Colonic mucosa (tissue), 4 donors: ENCODE results near the gene NANOS1. TPM values are rescaled to one million over a fixed set of nuclear protein-coding genes. Genes with fewer than 3 reads are reported as not detected.
"Not testable (repeated sequence)": the region's sequence is repeated elsewhere in the genome, so short reads cannot be mapped to it uniquely, and the experiment has no call there.

ENCODE experiments used
- DNase-seq: peaks from one replicate; pipeline ENCODE4 v3.0.0-alpha.2; 2020
- H3K27ac ChIP-seq: fragments of 200-600 bp; one replicate; pipeline ENCODE4 v1.8.0; 2021
- H3K27me3 ChIP-seq: fragments of 200-600 bp; one replicate; pipeline ENCODE4 v1.8.0; 2021
- H3K36me3 ChIP-seq: fragments of 200-600 bp; one replicate; pipeline ENCODE4 v1.8.0; 2021
- H3K4me1 ChIP-seq: fragments of 200-600 bp; one replicate; pipeline ENCODE4 v1.8.0; 2021; ENCODE audit warnings: mild to moderate bottlenecking
- H3K4me3 ChIP-seq: fragments of 200-600 bp; one replicate; pipeline ENCODE4 v1.8.0; 2021
- H3K9ac ChIP-seq, 2 donors: one replicate each; pipeline ENCODE4 v1.7.0; 2013; ENCODE audit warnings: control low read depth in 2 of 2, low read depth in 2 of 2, low read length in 2 of 2
- H3K9me3 ChIP-seq: fragments of 200-600 bp; one replicate; pipeline ENCODE4 v1.8.0; 2021
- CTCF ChIP-seq: fragments of 200-600 bp; IDR thresholded peaks from one replicate; pipeline ENCODE4 v1.8.0; 2022; ENCODE audit warnings: antibody characterized with exemption, mild to moderate bottlenecking
- intact Hi-C: fragments of 100-400 bp; cut with DNase I; formaldehyde crosslinking; loops from one replicate; pipeline ENCODE4 v1.14.1; 2022
- total RNA-seq, 2 donors: library from RNA; stranded (reverse); fragmentation: NEBNext Ultra II Directional in 1 of 2; extraction: Animal tissue kit (Norgen Biotek cat#: 25700) in 1 of 2; gene quantifications; one replicate each; pipeline ENCODE4 v1.2.1, GENCODE V29; 2021
- donor health status: healthy.
- donor health status: DM: no; HTN: no; CAD: no.
- donor health status: DM: no; HTN: no; CAD: no.

NANOS1 gene
- total RNA-seq, 2 donors from 2014 or later, result 0.30 to 0.74 TPM

GRCh38 chr10:119025776-119026175 is 3.7 kb upstream of the NANOS1 start:
- H3K4me3 ChIP-seq, result no peak overlapping the region
- H3K9me3 ChIP-seq, result no peaks in the 10 kb centered on the region
- TF ChIP-seq CTCF, result no peak
- H3K36me3 ChIP-seq, result no peaks in the 10 kb centered on the region
- no peak overlapping the region for H3K9ac ChIP-seq
- peaks cover 2% of the 10 kb centered on the region for H3K4me1 ChIP-seq
- intact Hi-C loops, result no loop called here
- no peak for DNase-seq
- no peaks in the 10 kb centered on the region for H3K27me3 ChIP-seq
- H3K27ac ChIP-seq, result no peak overlapping the region

- intact Hi-C loops, result no loop called here
- DNase-seq, result no peak
- no peak overlapping the region for H3K9ac ChIP-seq
- no peaks in the 10 kb centered on the region for H3K27me3 ChIP-seq
- no peak overlapping the region for H3K4me3 ChIP-seq
- no peaks in the 10 kb centered on the region for H3K36me3 ChIP-seq
- H3K27ac ChIP-seq, result no peak overlapping the region
- no peaks in the 10 kb centered on the region for H3K9me3 ChIP-seq
- peaks cover 9% of the 10 kb centered on the region for H3K4me1 ChIP-seq
- TF ChIP-seq CTCF, result no peak
These were observed 3.0 kb upstream of the NANOS1 start for GRCh38 chr10:119026301-119027110.

- DNase-seq, H3K9ac ChIP-seq, H3K9me3 ChIP-seq, intact Hi-C loops, H3K36me3 ChIP-seq, H3K27me3 ChIP-seq: not testable (repeated sequence)
- Histone ChIP-seq H3K27ac (peak overlapping the region; percentile 6), H3K4me1 (peaks cover 10% of the 10 kb centered on the region), H3K4me3 (peak overlapping the region; percentile 42)
These were observed 1.0 kb upstream of the NANOS1 start for GRCh38 chr10:119028445-119028899.

GRCh38 chr10:119028900-119029612 is 458 bp upstream of the NANOS1 start:
- Histone ChIP-seq H3K9me3 (no peaks in the 10 kb centered on the region), H3K9ac (peak overlapping the region in 1 of 2 donors; percentile 33), H3K4me3 (peak overlapping the region; percentile 42), H3K27ac (peak overlapping the region; percentile 6), H3K27me3 (no peaks in the 10 kb centered on the region), H3K36me3 (no peaks in the 10 kb centered on the region), H3K4me1 (peaks cover 10% of the 10 kb centered on the region)
- peak; percentile 90 for DNase-seq
- no peak for TF ChIP-seq CTCF
- intact Hi-C loops, result no loop called here

GRCh38 chr10:119030421-119031250 is 1.1 kb downstream of the NANOS1 start:
- peak overlapping the region; percentile 26 for H3K4me3 ChIP-seq
- peak; percentile 57 for DNase-seq
- no peaks in the 10 kb centered on the region for H3K36me3 ChIP-seq
- H3K9me3 ChIP-seq, result no peaks in the 10 kb centered on the region
- intact Hi-C loops, result loop anchor here (2.0 to 5.0 kb wide), 2 partner anchors 37 to 50 kb away; partner anchors contain the start of gene EIF3A
- no peak for TF ChIP-seq CTCF
- peaks cover 10% of the 10 kb centered on the region for H3K4me1 ChIP-seq
- no peaks in the 10 kb centered on the region for H3K27me3 ChIP-seq
- H3K9ac ChIP-seq, result no peak overlapping the region
- no peak overlapping the region for H3K27ac ChIP-seq
